OCI-LY7 (cell line): ENCODE measurements around the gene SLC25A44. TPM values are rescaled to one million over a fixed set of nuclear protein-coding genes. Genes with fewer than 3 reads are reported as not detected.
"Not testable (repeated sequence)": the region's sequence is repeated elsewhere in the genome, so short reads cannot be mapped to it uniquely, and the experiment has no call there.

ENCODE experiments used
- BruUV-seq: library from RNA; stranded (reverse); fragments of 400-500 nt; replicated peaks from 2 replicates; lab custom pipeline; 2021; lab: Mats Ljungman, UMichigan
- CTCF ChIA-PET: fragments of 300-600 bp; sonication (Branson Sonifier 250); formaldehyde crosslinking; loops from one replicate; lab custom pipeline; 2022; ENCODE audit warnings: antibody characterized with exemption; ENCODE audit not compliant: unreplicated experiment; lab: Charles Lee
- POLR2A ChIA-PET: fragments of 300-600 bp; sonication (Branson Sonifier 250); formaldehyde crosslinking; loops from one replicate; lab custom pipeline; 2022; ENCODE audit warnings: antibody characterized with exemption; lab: Charles Lee
- DNase-seq: peaks from one replicate; pipeline ENCODE4 v3.0.0-alpha.2; 2015; ENCODE audit warnings: low spot score
- H2AFZ ChIP-seq: fragments of 200-600 bp; sonication (generic), shearing (Covaris generic); 2 replicates; pipeline ENCODE4 v1.6.1; 2014; ENCODE audit warnings: mild to moderate bottlenecking, antibody characterized with exemption, low read length, moderate library complexity
- H3K27ac ChIP-seq: fragments of 200-600 bp; sonication (generic); 2 replicates; pipeline ENCODE4 v1.5.1; 2014; ENCODE audit warnings: mixed run types, low read depth, mild to moderate bottlenecking, moderate library complexity, low read length, inconsistent platforms; ENCODE audit not compliant: poor library complexity, severe bottlenecking
- H3K36me3 ChIP-seq: fragments of 200-600 bp; sonication (generic); 2 replicates; pipeline ENCODE4 v1.6.1; 2014; ENCODE audit warnings: mild to moderate bottlenecking, antibody characterized with exemption, low read length, moderate library complexity, mixed read lengths; ENCODE audit not compliant: insufficient read depth
- H3K4me1 ChIP-seq: fragments of 200-600 bp; sonication (generic); 2 replicates; pipeline ENCODE4 v1.5.1; 2014; ENCODE audit warnings: mild to moderate bottlenecking, low read length; ENCODE audit not compliant: insufficient read depth, poor library complexity, severe bottlenecking
- H3K4me2 ChIP-seq: fragments of 200-600 bp; sonication (generic); 2 replicates; pipeline ENCODE4 v1.6.1; 2014; ENCODE audit warnings: mild to moderate bottlenecking, low read length
- H3K4me3 ChIP-seq: fragments of 200-600 bp; sonication (generic); 2 replicates; pipeline ENCODE4 v1.5.1; 2014; ENCODE audit warnings: mild to moderate bottlenecking, low read depth, low read length; ENCODE audit not compliant: poor library complexity, severe bottlenecking
- H3K79me2 ChIP-seq: fragments of 200-600 bp; sonication (generic); 2 replicates; pipeline ENCODE4 v1.6.1; 2016; ENCODE audit warnings: low read depth, mild to moderate bottlenecking, low read length, moderate library complexity, mixed read lengths; ENCODE audit not compliant: insufficient read depth
- H3K9me2 ChIP-seq: fragments of 200-600 bp; sonication (generic); 2 replicates; pipeline ENCODE4 v1.6.1; 2016; ENCODE audit warnings: mild to moderate bottlenecking, low read length, mixed read lengths; ENCODE audit not compliant: insufficient read depth
- H3K9me3 ChIP-seq: fragments of 200-600 bp; sonication (generic); 2 replicates; pipeline ENCODE4 v1.6.1; 2014; ENCODE audit warnings: mild to moderate bottlenecking, mixed run types, low read length, mixed read lengths
- H4K20me1 ChIP-seq: fragments of 200-600 bp; sonication (generic); 2 replicates; pipeline ENCODE4 v1.6.1; 2014; ENCODE audit warnings: mild to moderate bottlenecking, antibody characterized with exemption, low read length, moderate library complexity, mixed read lengths; ENCODE audit not compliant: insufficient read depth
- intact Hi-C: fragments of 100-400 bp; cut with micrococcal nuclease; formaldehyde crosslinking; loops from one replicate; pipeline ENCODE4 v1.10.0; 2022; ENCODE audit not compliant: unreplicated experiment
- total RNA-seq, 2 experiments: library from RNA; depleted of rRNA in 1 of 2; stranded (reverse); fragments of >200 nt in 1 of 2; shearing (Covaris generic) in 1 of 2; gene quantifications; 2 replicates each; pipeline ENCODE4 v1.2.3, GENCODE V29; 2014 to 2022

SLC25A44 gene
- total RNA-seq, 2 experiments from 2014 or later = 11.0 to 22.5 TPM

GRCh38 chr1:156182010-156182779 lies 11.7 kb upstream of the SLC25A44 start:
- intact Hi-C loops, H4K20me1 ChIP-seq, H3K4me2 ChIP-seq, H3K79me2 ChIP-seq, DNase-seq, H3K4me3 ChIP-seq, H3K9me3 ChIP-seq, CTCF ChIA-PET, H2AFZ ChIP-seq, H3K9me2 ChIP-seq, H3K27ac ChIP-seq, POLR2A ChIA-PET, BruUV-seq: not testable (repeated sequence)
- Histone ChIP-seq H3K4me1 (peaks cover 13% of the 10 kb centered on the region), H3K36me3 (peaks cover 41% of the 10 kb centered on the region)

GRCh38 chr1:156186347-156187177 lies 7.3 kb upstream of the SLC25A44 start:
- H3K27ac ChIP-seq, BruUV-seq, H2AFZ ChIP-seq, H4K20me1 ChIP-seq, CTCF ChIA-PET, H3K9me2 ChIP-seq, H3K79me2 ChIP-seq, intact Hi-C loops, H3K4me1 ChIP-seq, DNase-seq, H3K4me2 ChIP-seq, H3K4me3 ChIP-seq: not testable (repeated sequence)
- peaks cover 11% of the 10 kb centered on the region; the same call in 1 of the 2 replicates for H3K9me3 ChIP-seq
- POLR2A ChIA-PET = interaction anchor here (0.6 kb wide), 1 partner anchor 42 kb away, joined by 3 read pairs; no protein-coding TSS in a partner anchor
- H3K36me3 ChIP-seq = peaks cover 31% of the 10 kb centered on the region

- CTCF ChIA-PET, intact Hi-C loops, H3K27ac ChIP-seq, DNase-seq, BruUV-seq, H3K4me3 ChIP-seq, H4K20me1 ChIP-seq, H3K9me2 ChIP-seq, H3K4me2 ChIP-seq, H2AFZ ChIP-seq: not testable (repeated sequence)
- H3K36me3 ChIP-seq = peaks cover 27% of the 10 kb centered on the region
- POLR2A ChIA-PET = interaction anchor here (0.6 to 0.7 kb wide), 3 partner anchors 26 to 62 kb away, joined by 3 read pairs; no protein-coding TSS in a partner anchor
- H3K9me3 ChIP-seq = peaks cover 11% of the 10 kb centered on the region; the same call in 1 of the 2 replicates
- peaks cover 13% of the 10 kb centered on the region for H3K79me2 ChIP-seq
- H3K4me1 ChIP-seq = peaks cover 13% of the 10 kb centered on the region
Measured at GRCh38 chr1:156190265-156190664, 3.6 kb upstream of the SLC25A44 start.
